GM12865 (cell line): ENCODE measurements around the gene PPP6R3.

ENCODE experiments used
- DNase-seq: peaks from one replicate; pipeline ENCODE4 v3.0.0; 2010; ENCODE audit warnings: low read depth
- H3K4me3 ChIP-seq: 2 replicates; pipeline ENCODE4 v1.5.1; 2011; ENCODE audit warnings: mild to moderate bottlenecking, low read depth, low read length, control low read depth
- TF ChIP-seq, protein P1 (sequence below): IDR thresholded peaks from 2 replicates; pipeline ENCODE4 v1.5.1; 2011; ENCODE audit warnings: low read length, control low read depth, low read depth, inconsistent platforms; ENCODE audit not compliant: insufficient read depth; ENCODE audit errors: missing control alignments

The PPP6R3 gene, protein sequence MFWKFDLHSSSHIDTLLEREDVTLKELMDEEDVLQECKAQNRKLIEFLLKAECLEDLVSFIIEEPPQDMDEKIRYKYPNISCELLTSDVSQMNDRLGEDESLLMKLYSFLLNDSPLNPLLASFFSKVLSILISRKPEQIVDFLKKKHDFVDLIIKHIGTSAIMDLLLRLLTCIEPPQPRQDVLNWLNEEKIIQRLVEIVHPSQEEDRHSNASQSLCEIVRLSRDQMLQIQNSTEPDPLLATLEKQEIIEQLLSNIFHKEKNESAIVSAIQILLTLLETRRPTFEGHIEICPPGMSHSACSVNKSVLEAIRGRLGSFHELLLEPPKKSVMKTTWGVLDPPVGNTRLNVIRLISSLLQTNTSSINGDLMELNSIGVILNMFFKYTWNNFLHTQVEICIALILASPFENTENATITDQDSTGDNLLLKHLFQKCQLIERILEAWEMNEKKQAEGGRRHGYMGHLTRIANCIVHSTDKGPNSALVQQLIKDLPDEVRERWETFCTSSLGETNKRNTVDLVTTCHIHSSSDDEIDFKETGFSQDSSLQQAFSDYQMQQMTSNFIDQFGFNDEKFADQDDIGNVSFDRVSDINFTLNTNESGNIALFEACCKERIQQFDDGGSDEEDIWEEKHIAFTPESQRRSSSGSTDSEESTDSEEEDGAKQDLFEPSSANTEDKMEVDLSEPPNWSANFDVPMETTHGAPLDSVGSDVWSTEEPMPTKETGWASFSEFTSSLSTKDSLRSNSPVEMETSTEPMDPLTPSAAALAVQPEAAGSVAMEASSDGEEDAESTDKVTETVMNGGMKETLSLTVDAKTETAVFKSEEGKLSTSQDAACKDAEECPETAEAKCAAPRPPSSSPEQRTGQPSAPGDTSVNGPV

DNA sequence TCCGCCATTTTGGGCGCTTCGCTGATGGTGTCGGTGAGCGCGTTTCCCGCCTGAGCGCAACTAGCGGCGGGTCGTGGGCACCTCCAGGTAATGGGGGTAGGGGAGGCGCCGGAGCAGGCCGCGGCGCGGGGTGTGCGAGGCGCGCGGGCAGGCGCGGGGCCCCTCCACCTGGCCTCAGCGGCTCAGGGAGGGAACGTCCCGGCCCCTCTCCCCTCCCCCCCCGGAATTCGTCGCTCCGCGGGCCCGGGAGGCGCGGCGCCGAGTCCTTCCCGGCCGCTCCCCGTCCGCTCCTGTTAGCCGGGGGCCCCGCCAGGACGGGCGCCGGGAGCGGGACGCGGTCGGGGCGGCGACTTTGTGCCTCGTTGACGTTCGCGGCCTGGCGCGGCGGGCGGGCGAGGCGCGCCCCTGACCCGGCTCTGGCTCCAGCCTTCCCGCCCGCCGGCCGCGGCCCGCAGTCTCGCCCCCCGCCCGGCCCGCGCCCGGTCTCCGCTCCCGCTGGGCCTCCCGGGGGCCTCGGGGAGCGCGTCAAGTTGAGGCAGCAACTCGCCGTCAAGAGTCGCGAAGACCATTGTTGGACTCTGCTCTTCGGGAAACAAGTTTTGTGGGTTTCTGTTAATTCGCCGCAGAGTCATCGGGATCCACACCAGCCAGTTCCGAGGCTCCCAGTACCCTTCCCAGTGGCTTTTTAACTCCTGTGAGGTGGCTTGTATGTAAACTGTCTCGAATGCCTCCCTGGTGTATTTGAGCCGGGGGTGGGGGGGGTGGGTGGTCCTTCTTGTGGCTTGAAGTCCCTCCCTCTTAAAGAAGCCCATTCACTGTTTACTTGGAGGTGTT is at the start of gene PPP6R3:
TSS of gene PPP6R3 (plus strand) at position 12 of the 834 bp plus-strand sequence. CDS start 76,913 bp downstream, outside the sequence.
- TF ChIP-seq, protein P1, sequence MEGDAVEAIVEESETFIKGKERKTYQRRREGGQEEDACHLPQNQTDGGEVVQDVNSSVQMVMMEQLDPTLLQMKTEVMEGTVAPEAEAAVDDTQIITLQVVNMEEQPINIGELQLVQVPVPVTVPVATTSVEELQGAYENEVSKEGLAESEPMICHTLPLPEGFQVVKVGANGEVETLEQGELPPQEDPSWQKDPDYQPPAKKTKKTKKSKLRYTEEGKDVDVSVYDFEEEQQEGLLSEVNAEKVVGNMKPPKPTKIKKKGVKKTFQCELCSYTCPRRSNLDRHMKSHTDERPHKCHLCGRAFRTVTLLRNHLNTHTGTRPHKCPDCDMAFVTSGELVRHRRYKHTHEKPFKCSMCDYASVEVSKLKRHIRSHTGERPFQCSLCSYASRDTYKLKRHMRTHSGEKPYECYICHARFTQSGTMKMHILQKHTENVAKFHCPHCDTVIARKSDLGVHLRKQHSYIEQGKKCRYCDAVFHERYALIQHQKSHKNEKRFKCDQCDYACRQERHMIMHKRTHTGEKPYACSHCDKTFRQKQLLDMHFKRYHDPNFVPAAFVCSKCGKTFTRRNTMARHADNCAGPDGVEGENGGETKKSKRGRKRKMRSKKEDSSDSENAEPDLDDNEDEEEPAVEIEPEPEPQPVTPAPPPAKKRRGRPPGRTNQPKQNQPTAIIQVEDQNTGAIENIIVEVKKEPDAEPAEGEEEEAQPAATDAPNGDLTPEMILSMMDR: no peak
- peak; percentile 45 for DNase-seq
- H3K4me3 ChIP-seq: peak within 1 kb of the TSS; percentile 89

DNA sequence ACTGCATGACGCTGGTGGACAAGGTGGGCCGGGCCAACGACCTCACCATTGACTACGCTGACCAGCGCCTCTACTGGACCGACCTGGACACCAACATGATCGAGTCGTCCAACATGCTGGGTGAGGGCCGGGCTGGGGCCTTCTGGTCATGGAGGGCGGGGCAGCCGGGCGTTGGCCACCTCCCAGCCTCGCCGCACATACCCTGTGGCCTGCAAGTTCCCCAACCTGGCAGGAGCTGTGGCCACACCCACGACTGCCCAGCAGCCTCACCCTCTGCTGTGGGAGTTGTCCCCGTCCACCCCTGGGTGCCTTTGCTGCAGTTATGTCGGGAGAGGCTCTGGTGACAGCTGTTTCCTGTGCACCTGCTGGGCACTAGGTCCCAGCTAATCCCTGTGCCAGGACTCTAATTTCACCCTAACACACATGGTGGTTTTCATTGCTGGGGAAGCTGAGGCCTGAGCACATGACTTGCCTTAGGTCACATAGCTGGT is 49.0 kb upstream of the PPP6R3 start:
- TF ChIP-seq, protein P1: no peak
- H3K4me3 ChIP-seq: no peak overlapping the region
- no peak for DNase-seq

DNA sequence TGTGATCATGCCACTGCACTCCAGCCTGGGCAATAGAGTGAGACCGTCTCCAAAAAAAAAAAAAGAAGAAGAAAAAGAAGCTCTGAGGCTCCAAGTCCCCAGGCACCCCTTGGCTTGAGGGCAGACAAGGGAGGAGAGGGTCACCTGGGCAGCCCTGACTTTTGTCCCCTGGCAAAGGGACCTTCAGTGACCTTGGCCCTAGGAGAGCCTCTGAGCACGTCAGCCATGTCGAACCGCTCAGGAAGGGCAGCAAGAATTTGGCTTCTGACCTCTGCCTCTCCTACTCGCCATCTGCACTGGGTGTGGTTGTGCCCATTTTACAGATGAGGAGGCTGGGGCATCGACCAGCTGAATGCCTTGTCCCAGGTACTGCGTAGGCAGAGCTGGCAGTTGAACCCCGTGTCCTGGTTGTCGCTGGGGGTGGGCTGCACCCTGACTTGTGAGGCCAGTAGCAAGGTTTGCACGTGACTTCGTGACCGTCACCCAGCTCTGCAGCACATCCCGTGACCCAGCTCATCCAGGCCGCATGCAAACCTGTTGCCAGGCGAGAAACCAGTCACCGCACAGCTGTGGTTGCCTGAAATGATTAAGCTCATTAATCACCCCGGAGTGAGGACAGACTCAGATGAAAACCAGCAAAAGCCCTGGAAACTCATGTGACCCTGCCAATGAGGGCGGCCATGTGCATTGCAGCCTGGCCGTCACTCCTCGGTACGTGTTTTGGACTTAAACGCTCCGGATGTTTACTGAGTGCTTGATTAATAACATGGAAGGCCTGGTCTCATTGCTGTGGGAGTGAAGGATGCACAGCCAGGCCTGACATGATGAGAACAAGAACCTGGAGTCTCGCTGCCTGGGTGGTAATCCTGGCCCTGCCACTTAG is 47.7 kb upstream of the PPP6R3 start:
- H3K4me3 ChIP-seq: no peak overlapping the region
- TF ChIP-seq, protein P1: no peak
- peak; percentile 93 for DNase-seq

DNA sequence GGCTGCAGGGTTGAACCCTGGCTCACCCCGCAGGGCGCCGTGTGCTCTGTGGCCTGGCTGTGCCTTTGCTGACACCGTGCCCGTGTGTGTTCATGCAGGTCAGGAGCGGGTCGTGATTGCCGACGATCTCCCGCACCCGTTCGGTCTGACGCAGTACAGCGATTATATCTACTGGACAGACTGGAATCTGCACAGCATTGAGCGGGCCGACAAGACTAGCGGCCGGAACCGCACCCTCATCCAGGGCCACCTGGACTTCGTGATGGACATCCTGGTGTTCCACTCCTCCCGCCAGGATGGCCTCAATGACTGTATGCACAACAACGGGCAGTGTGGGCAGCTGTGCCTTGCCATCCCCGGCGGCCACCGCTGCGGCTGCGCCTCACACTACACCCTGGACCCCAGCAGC is 47.0 kb upstream of the PPP6R3 start:
- no peak for DNase-seq
- H3K4me3 ChIP-seq: no peak overlapping the region
- TF ChIP-seq, protein P1: no peak

DNA sequence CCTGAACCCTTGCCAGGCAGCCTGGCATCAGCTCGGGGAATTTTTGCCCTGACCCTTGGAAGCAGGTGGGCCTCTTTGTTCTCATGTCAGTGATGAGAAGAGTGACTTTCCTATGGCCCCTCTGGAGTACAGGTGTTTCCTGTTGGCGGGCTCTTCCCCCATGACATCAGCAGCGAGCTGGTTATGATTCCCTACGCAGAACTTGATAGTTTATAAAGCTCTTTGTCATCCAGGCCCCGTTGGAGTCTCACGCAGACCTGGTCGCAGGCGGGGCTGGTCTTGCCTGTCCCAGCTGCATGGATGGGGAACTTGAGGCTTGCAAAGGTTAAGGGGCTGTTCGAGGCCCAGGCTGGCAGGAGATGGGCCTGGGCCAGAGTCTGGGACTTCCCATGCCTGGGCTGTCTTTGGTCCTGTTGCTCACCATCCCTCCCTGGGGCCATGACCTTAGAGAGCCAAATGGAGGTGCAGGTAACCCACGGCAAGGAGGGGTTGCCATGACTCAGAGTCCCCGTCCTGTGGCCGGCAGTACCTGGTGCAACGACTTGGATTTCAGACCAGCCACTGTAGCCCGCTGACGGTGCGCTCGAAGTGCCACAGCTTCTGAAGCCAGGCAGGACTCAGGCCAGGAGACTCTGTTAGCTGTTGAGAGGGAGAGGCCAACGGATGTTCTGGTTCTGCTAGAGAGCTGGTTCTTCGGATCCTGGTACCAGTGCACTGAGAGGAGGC is 45.9 kb upstream of the PPP6R3 start:
- TF ChIP-seq, protein P1: no peak
- no peak overlapping the region for H3K4me3 ChIP-seq
- peak; percentile 21 for DNase-seq
